DND-41 (cell line): Measurements from ENCODE around the gene FBLN7.

ENCODE experiments used
- ATAC-seq: fragments of 200-7000 bp; cut with Tn5 transposase; 3 replicates; pipeline ENCODE4 v1.9.1; 2021; ENCODE audit warnings: low read depth; ENCODE audit not compliant: insufficient read depth
- DNase-seq: peaks from one replicate; pipeline ENCODE4 v3.0.0-alpha.2; 2020
- H2AFZ ChIP-seq: 2 replicates; pipeline ENCODE4 v1.6.0; 2012; ENCODE audit warnings: low read depth, low read length
- H3K27ac ChIP-seq: 2 replicates; pipeline ENCODE4 v1.5.1; 2012; ENCODE audit warnings: low read length, inconsistent platforms
- H3K27me3 ChIP-seq: fragments of 200-600 bp; sonication (generic); 2 replicates; pipeline ENCODE4 v1.6.0; 2012; ENCODE audit warnings: low read length, mild to moderate bottlenecking, inconsistent platforms; ENCODE audit not compliant: insufficient read depth, poor library complexity
- H3K36me3 ChIP-seq: 2 replicates; pipeline ENCODE4 v1.5.1; 2012; ENCODE audit warnings: low read length, inconsistent platforms; ENCODE audit not compliant: insufficient read depth
- H3K4me1 ChIP-seq: 2 replicates; pipeline ENCODE4 v1.5.1; 2012; ENCODE audit warnings: mild to moderate bottlenecking, low read length; ENCODE audit not compliant: insufficient read depth
- H3K4me2 ChIP-seq: 2 replicates; pipeline ENCODE4 v1.6.0; 2012; ENCODE audit warnings: mild to moderate bottlenecking, moderate library complexity, low read length, inconsistent platforms; ENCODE audit not compliant: insufficient read depth
- H3K4me3 ChIP-seq, 2 experiments: fragments of 200-600 bp in 1 of 2; shearing (Covaris generic) in 1 of 2; 2 replicates each; pipeline ENCODE4 v1.5.1; 2012 to 2016; ENCODE audit warnings: inconsistent platforms in 2 of 2, low read length in 2 of 2, mild to moderate bottlenecking in 2 of 2, low read depth in 1 of 2, moderate library complexity in 1 of 2
- H3K79me2 ChIP-seq: 2 replicates; pipeline ENCODE4 v1.6.0; 2012; ENCODE audit warnings: low read length, inconsistent platforms; ENCODE audit not compliant: insufficient read depth
- H3K9ac ChIP-seq: 2 replicates; pipeline ENCODE4 v1.6.0; 2012; ENCODE audit warnings: low read depth, mild to moderate bottlenecking, inconsistent platforms, low read length, moderate library complexity
- H3K9me3 ChIP-seq: 2 replicates; pipeline ENCODE4 v1.5.1; 2012; ENCODE audit warnings: low read length, moderate library complexity, mild to moderate bottlenecking, inconsistent platforms; ENCODE audit not compliant: insufficient read depth, severe bottlenecking
- H4K20me1 ChIP-seq: 2 replicates; pipeline ENCODE4 v1.6.0; 2012; ENCODE audit warnings: low read length; ENCODE audit not compliant: insufficient read depth
- EZH2 ChIP-seq: IDR thresholded peaks from 3 replicates; pipeline ENCODE4 v1.6.1; 2012; ENCODE audit warnings: borderline replicate concordance, low read depth, mild to moderate bottlenecking, moderate library complexity, low read length, inconsistent platforms; ENCODE audit not compliant: severe bottlenecking
- TF ChIP-seq, protein P1 (sequence below): IDR thresholded peaks from 2 replicates; pipeline ENCODE4 v1.5.1; 2012; ENCODE audit warnings: borderline replicate concordance, low read length, moderate library complexity, mild to moderate bottlenecking; ENCODE audit not compliant: poor library complexity, severe bottlenecking; ENCODE audit errors: extremely low read depth

FBLN7 gene

DNA sequence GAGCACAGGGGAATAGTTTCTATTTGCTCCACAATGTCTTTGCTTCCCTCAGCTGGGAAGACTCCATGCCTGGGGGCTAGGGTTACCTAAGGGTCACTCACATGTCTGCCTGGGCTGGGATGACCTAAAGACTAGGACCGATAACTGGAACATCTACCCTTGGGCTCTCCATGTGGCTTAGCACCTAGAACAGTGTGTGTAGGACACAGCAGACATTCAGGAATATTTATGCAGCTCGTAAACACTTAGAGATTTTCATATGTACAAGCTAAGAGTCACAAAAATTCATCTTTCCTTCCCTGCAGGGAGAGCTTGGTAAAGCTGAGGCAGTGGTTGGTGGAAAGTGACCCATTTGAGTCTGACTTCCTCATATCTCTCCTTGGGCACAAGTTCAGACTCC lies 55.8 kb downstream of the FBLN7 start:
- no peak overlapping the region for H2AFZ ChIP-seq
- no peaks in the 10 kb centered on the region for H4K20me1 ChIP-seq
- no peak for DNase-seq
- no peak overlapping the region for H3K27ac ChIP-seq
- ATAC-seq: no peak
- no peaks in the 10 kb centered on the region for H3K27me3 ChIP-seq
- H3K9me3 ChIP-seq: no peaks in the 10 kb centered on the region
- H3K4me2 ChIP-seq: no peak overlapping the region
- no peaks in the 10 kb centered on the region for H3K79me2 ChIP-seq
- no peak overlapping the region for H3K4me3 ChIP-seq
- H3K9ac ChIP-seq: no peak overlapping the region
- H3K4me1 ChIP-seq: no peaks in the 10 kb centered on the region
- no peaks in the 10 kb centered on the region for H3K36me3 ChIP-seq
- no peak for TF ChIP-seq EZH2
- TF ChIP-seq, protein P1, sequence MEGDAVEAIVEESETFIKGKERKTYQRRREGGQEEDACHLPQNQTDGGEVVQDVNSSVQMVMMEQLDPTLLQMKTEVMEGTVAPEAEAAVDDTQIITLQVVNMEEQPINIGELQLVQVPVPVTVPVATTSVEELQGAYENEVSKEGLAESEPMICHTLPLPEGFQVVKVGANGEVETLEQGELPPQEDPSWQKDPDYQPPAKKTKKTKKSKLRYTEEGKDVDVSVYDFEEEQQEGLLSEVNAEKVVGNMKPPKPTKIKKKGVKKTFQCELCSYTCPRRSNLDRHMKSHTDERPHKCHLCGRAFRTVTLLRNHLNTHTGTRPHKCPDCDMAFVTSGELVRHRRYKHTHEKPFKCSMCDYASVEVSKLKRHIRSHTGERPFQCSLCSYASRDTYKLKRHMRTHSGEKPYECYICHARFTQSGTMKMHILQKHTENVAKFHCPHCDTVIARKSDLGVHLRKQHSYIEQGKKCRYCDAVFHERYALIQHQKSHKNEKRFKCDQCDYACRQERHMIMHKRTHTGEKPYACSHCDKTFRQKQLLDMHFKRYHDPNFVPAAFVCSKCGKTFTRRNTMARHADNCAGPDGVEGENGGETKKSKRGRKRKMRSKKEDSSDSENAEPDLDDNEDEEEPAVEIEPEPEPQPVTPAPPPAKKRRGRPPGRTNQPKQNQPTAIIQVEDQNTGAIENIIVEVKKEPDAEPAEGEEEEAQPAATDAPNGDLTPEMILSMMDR: no peak

DNA sequence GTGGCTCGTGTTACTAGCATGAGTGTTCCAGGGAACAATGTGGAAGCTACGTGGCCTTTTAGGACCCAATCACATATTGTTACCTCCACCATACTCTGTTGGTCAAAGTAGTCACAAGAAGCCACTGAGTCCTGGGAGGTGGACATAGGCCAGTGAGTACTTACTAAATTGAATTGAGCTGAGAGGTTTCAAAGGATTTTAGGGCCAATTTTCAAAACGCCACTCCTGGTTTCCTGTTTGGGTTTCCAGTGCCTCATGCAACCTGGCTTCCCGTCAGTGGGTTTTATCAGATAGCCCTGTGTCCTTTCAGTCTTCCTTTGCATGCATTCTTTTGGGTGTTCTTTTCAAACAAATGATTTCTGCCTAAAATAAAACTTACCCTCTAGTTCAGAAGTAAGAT lies 56.3 kb downstream of the FBLN7 start:
- Histone ChIP-seq H3K4me3 (no peak overlapping the region), H3K9ac (no peak overlapping the region)

DNA sequence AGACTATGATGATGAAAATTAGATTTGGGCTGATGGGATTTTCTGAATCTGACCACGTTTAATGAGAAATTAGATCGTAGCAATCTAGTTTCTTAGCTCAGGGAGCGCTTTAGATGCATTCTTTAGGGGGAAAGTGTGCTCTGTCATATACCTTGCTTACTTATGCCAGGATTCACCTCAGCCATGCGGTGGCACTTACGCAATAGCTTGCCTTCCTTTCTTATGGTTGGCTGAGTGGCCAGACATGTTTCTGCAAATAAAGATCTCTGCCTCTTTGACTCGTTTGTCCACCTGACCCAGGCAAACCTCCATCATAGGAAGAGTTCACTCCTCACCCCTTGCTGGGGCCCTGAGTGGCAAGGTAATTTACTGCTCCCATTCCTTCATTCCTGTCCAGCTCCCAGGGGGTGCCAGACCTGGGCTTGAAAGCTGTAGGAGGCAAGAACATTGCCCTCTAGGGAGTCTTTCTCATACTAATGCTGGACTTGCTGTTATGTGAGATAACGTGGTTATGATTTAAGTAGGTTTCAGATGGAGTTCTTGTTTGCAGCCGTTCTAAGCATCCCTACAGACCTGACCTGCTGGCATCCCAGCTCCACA lies 57.1 kb downstream of the FBLN7 start:
- no peaks in the 10 kb centered on the region for H4K20me1 ChIP-seq
- no peaks in the 10 kb centered on the region for H3K27me3 ChIP-seq
- H3K4me3 ChIP-seq: no peak overlapping the region
- H3K79me2 ChIP-seq: no peaks in the 10 kb centered on the region
- no peak for ATAC-seq
- H3K9ac ChIP-seq: no peak overlapping the region
- H3K4me2 ChIP-seq: no peak overlapping the region
- H3K36me3 ChIP-seq: no peaks in the 10 kb centered on the region
- no peak overlapping the region for H3K27ac ChIP-seq
- DNase-seq: no peak
- no peaks in the 10 kb centered on the region for H3K9me3 ChIP-seq
- H2AFZ ChIP-seq: no peak overlapping the region
- H3K4me1 ChIP-seq: no peaks in the 10 kb centered on the region
- TF ChIP-seq, protein P1: no peak
- TF ChIP-seq EZH2: no peak

More for the DNA sequence above, 56.3 kb downstream of the FBLN7 start:
- Histone ChIP-seq H3K27ac (no peak overlapping the region), H2AFZ (no peak overlapping the region), H4K20me1 (no peaks in the 10 kb centered on the region), H3K36me3 (no peaks in the 10 kb centered on the region), H3K4me1 (no peaks in the 10 kb centered on the region), H3K9me3 (no peaks in the 10 kb centered on the region), H3K4me2 (no peak overlapping the region), H3K79me2 (no peaks in the 10 kb centered on the region), H3K27me3 (no peaks in the 10 kb centered on the region)
- TF ChIP-seq, protein P1: no peak
- TF ChIP-seq EZH2: no peak
- DNase-seq (no peak), ATAC-seq (no peak)

DNA sequence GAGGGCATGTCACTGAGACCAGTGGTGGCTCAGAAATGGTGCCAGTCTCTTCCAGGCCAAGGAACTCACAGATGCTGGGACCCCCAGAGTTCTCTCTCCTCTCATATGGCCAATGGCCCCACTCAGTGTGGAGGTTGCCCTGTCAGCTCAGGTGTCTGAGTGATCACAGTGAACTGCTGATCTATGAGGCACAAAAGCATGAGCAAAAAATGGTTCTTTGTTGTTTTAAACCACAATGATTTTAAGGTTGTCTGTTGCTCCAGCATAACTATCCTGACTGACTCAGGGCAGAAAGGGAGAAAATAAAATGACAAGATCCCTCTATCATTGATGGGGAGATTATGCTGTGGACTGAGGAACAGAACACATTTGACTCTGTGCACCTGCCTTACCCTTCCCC lies 57.8 kb downstream of the FBLN7 start:
- Histone ChIP-seq H3K79me2 (no peaks in the 10 kb centered on the region), H3K9me3 (no peaks in the 10 kb centered on the region), H3K4me2 (no peak overlapping the region), H3K36me3 (no peaks in the 10 kb centered on the region), H3K4me3 (no peak overlapping the region), H3K27me3 (no peaks in the 10 kb centered on the region), H3K9ac (no peak overlapping the region), H2AFZ (no peak overlapping the region), H4K20me1 (no peaks in the 10 kb centered on the region), H3K4me1 (no peaks in the 10 kb centered on the region), H3K27ac (no peak overlapping the region)
- no peak for TF ChIP-seq EZH2
- TF ChIP-seq, protein P1: no peak
- ATAC-seq (no peak), DNase-seq (no peak)
